ENCODE results near the gene EEF1A2.

The EEF1A2 gene

GRCh38 chr20:63532449-63532971 is 33.6 kb upstream of the EEF1A2 start:
- no peak for DNase-seq (ENCODE audit: low read depth in 2 of 2)
- H3K4me3 ChIP-seq (replicated peaks in 1 of 2; ENCODE audit: low read depth in 2 of 2, low read length in 2 of 2) = no peak overlapping the region
- no peak for TF ChIP-seq CTCF (IDR thresholded peaks at IDR 0.05; ENCODE audit: low read depth, low read length)

- no peak for DNase-seq (ENCODE audit: low read depth in 2 of 2)
- TF ChIP-seq CTCF (IDR thresholded peaks at IDR 0.05; ENCODE audit: low read depth, low read length) = no peak
- H3K4me3 ChIP-seq (replicated peaks in 1 of 2; ENCODE audit: low read depth in 2 of 2, low read length in 2 of 2) = no peak overlapping the region
These were observed 33.0 kb upstream of the EEF1A2 start for GRCh38 chr20:63531686-63532448.

DNA sequence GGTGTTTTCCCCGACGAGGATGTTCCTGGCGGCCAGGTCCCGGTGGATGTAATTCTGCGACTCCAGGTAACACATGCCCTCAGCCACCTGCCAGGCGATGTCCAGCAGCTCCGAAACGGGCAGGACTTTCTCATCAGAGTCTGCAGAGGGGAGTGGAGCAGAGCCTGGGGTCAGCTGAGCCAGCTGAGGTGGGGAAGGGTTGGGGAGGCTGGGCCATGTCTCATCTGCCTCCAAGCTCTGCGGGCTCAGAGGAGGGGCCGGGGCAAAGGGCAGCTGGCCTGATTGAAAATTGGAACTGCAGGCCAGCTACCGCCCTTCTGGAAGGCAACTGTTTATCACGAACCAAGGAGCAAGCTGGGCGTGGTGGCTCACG is 31.9 kb upstream of the EEF1A2 start:
- no peak for DNase-seq (ENCODE audit: low read depth in 2 of 2)
- no peak for TF ChIP-seq CTCF (IDR thresholded peaks at IDR 0.05; ENCODE audit: low read depth, low read length)
- H3K4me3 ChIP-seq (replicated peaks in 1 of 2; ENCODE audit: low read depth in 2 of 2, low read length in 2 of 2) = no peak overlapping the region

- TF ChIP-seq CTCF (IDR thresholded peaks at IDR 0.05; ENCODE audit: low read depth, low read length) = no peak
- DNase-seq (ENCODE audit: low read depth in 2 of 2) = no peak
- H3K4me3 ChIP-seq (replicated peaks in 1 of 2; ENCODE audit: low read depth in 2 of 2, low read length in 2 of 2) = no peak overlapping the region
These were observed 31.2 kb upstream of the EEF1A2 start for GRCh38 chr20:63529861-63530787.

GRCh38 chr20:63529180-63529860 is 30.4 kb upstream of the EEF1A2 start:
- no peak for DNase-seq (ENCODE audit: low read depth in 2 of 2)
- TF ChIP-seq CTCF (IDR thresholded peaks at IDR 0.05; ENCODE audit: low read depth, low read length) = no peak
- H3K4me3 ChIP-seq (replicated peaks in 1 of 2; ENCODE audit: low read depth in 2 of 2, low read length in 2 of 2) = no peak overlapping the region

- H3K4me3 ChIP-seq (replicated peaks in 1 of 2; ENCODE audit: low read depth in 2 of 2, low read length in 2 of 2) = no peak overlapping the region
- DNase-seq (ENCODE audit: low read depth in 2 of 2) = no peak
- TF ChIP-seq CTCF (IDR thresholded peaks at IDR 0.05; ENCODE audit: low read depth, low read length) = no peak
These were observed 28.3 kb upstream of the EEF1A2 start for GRCh38 chr20:63527184-63527583.

Data from cardiac fibroblast (primary cell).